C4-2B (cell line): Measurements from ENCODE around the gene CHPT1.

Experiments used
- ZFX ChIP-seq: fragments of 450-650 bp; IDR thresholded peaks from 2 replicates; pipeline ENCODE4 v1.6.1; 2017
- TF ChIP-seq, protein P1 (sequence below): fragments of 450-650 bp; conservative IDR thresholded peaks from 2 replicates; pipeline ENCODE4 v1.5.1; 2017; ENCODE audit warnings: mild to moderate bottlenecking

GRCh38 chr12:101727098-101727497 is 29.7 kb downstream of the CHPT1 start:
- TF ChIP-seq, protein P1, sequence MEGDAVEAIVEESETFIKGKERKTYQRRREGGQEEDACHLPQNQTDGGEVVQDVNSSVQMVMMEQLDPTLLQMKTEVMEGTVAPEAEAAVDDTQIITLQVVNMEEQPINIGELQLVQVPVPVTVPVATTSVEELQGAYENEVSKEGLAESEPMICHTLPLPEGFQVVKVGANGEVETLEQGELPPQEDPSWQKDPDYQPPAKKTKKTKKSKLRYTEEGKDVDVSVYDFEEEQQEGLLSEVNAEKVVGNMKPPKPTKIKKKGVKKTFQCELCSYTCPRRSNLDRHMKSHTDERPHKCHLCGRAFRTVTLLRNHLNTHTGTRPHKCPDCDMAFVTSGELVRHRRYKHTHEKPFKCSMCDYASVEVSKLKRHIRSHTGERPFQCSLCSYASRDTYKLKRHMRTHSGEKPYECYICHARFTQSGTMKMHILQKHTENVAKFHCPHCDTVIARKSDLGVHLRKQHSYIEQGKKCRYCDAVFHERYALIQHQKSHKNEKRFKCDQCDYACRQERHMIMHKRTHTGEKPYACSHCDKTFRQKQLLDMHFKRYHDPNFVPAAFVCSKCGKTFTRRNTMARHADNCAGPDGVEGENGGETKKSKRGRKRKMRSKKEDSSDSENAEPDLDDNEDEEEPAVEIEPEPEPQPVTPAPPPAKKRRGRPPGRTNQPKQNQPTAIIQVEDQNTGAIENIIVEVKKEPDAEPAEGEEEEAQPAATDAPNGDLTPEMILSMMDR = no peak
- TF ChIP-seq ZFX = no peak
